SK-N-SH treated with all-trans-retinoic acid at 6 μM for 48 hours (cell line): ENCODE data around the gene FAM174C.

Source experiments
- ATAC-seq: fragments of 200-7000 bp; cut with Tn5 transposase; 3 replicates; pipeline ENCODE4 v1.9.1; 2020; ENCODE audit warnings: mild to moderate bottlenecking, moderate library complexity
- ARNTL ChIP-seq: fragments of 450-650 bp; formaldehyde crosslinking; IDR thresholded peaks from 2 replicates; pipeline ENCODE4 v1.5.0; 2020; ENCODE audit warnings: low read depth, mild to moderate bottlenecking, moderate library complexity, borderline replicate concordance
- BACH2 ChIP-seq: fragments of 250-450 bp; sonication (Bioruptor Pico); IDR thresholded peaks from 2 replicates; pipeline ENCODE4 v1.9.0; 2021; ENCODE audit warnings: mild to moderate bottlenecking, borderline replicate concordance
- CSDC2 ChIP-seq: fragments of 250-450 bp; sonication (Bioruptor Pico); IDR thresholded peaks from 2 replicates; pipeline ENCODE4 v1.5.0; 2020; ENCODE audit warnings: mild to moderate bottlenecking, moderate library complexity
- ESRRG ChIP-seq: fragments of 250-450 bp; sonication (Bioruptor Pico); IDR thresholded peaks from 2 replicates; pipeline ENCODE4 v1.6.1; 2021; ENCODE audit warnings: mild to moderate bottlenecking
- GLIS3 ChIP-seq: fragments of 250-450 bp; sonication (Bioruptor Pico); IDR thresholded peaks from 2 replicates; pipeline ENCODE4 v1.5.0; 2020; ENCODE audit warnings: mild to moderate bottlenecking, moderate library complexity
- ISL1 ChIP-seq: fragments of 250-450 bp; sonication (Bioruptor Pico); IDR thresholded peaks from 2 replicates; pipeline ENCODE4 v2.1.2; 2022; ENCODE audit warnings: mild to moderate bottlenecking, moderate library complexity
- OSR1 ChIP-seq: fragments of 250-450 bp; sonication (Bioruptor Pico); IDR thresholded peaks from 2 replicates; pipeline ENCODE4 v1.8.0; 2022; ENCODE audit warnings: moderate library complexity, mild to moderate bottlenecking, inconsistent platforms
- RARB ChIP-seq: fragments of 250-450 bp; sonication (Bioruptor Pico); IDR thresholded peaks from 2 replicates; pipeline ENCODE4 v1.8.0; 2021; ENCODE audit warnings: mild to moderate bottlenecking, moderate library complexity
- SNAI2 ChIP-seq: fragments of 250-450 bp; sonication (Bioruptor Pico); IDR thresholded peaks from 2 replicates; pipeline ENCODE4 v1.5.0; 2020; ENCODE audit warnings: mild to moderate bottlenecking, moderate library complexity
- TCF4 ChIP-seq: fragments of 250-450 bp; sonication (Bioruptor Pico); IDR thresholded peaks from 2 replicates; pipeline ENCODE4 v1.8.0; 2021; ENCODE audit warnings: mild to moderate bottlenecking, moderate library complexity, borderline replicate concordance
- TOX ChIP-seq: fragments of 250-450 bp; sonication (Bioruptor Pico); IDR thresholded peaks from 2 replicates; pipeline ENCODE4 v1.8.0; 2021; ENCODE audit warnings: mild to moderate bottlenecking, moderate library complexity, borderline replicate concordance
- ZC3H10 ChIP-seq: fragments of 250-450 bp; sonication (Bioruptor Pico); IDR thresholded peaks from 2 replicates; pipeline ENCODE4 v1.5.1; 2021; ENCODE audit warnings: mild to moderate bottlenecking, moderate library complexity
- ZNF70 ChIP-seq: fragments of 450-650 bp; formaldehyde crosslinking; IDR thresholded peaks from 2 replicates; pipeline ENCODE4 v1.5.0; 2020; ENCODE audit warnings: mild to moderate bottlenecking, moderate library complexity
- ZNF8 ChIP-seq: fragments of 450-650 bp; formaldehyde crosslinking; IDR thresholded peaks from 2 replicates; pipeline ENCODE4 v1.5.0; 2020; ENCODE audit warnings: mild to moderate bottlenecking, moderate library complexity
- TF ChIP-seq, protein P1 (sequence below): fragments of 250-450 bp; sonication (Bioruptor Pico); IDR thresholded peaks from 2 replicates; pipeline ENCODE4 v1.5.0; 2020; ENCODE audit warnings: mild to moderate bottlenecking, moderate library complexity
- TF ChIP-seq, protein P2 (sequence below): fragments of 250-450 bp; sonication (Bioruptor Pico); IDR thresholded peaks from 2 replicates; pipeline ENCODE4 v1.8.0; 2020; ENCODE audit warnings: mild to moderate bottlenecking, moderate library complexity, borderline replicate concordance
- TF ChIP-seq, protein P3 (sequence below): fragments of 250-450 bp; sonication (Bioruptor Pico); IDR thresholded peaks from 2 replicates; pipeline ENCODE4 v1.5.1; 2020; ENCODE audit warnings: low read depth, mild to moderate bottlenecking, moderate library complexity
- TF ChIP-seq, protein P4 (sequence below): fragments of 250-450 bp; sonication (Bioruptor Pico); IDR thresholded peaks from 2 replicates; pipeline ENCODE4 v1.8.0; 2021; ENCODE audit warnings: low read depth, mild to moderate bottlenecking, moderate library complexity, borderline replicate concordance
- TF ChIP-seq, protein P5 (sequence below): fragments of 250-450 bp; sonication (Bioruptor Pico); IDR thresholded peaks from 2 replicates; pipeline ENCODE4 v1.5.1; 2021; ENCODE audit warnings: mild to moderate bottlenecking, moderate library complexity

Gene FAM174C

GRCh38 chr19:1288833-1289685 is 13.7 kb downstream of the FAM174C start:
- TF ChIP-seq ZNF70 (CRISPR knock-in tag) (no peak), RARB (CRISPR knock-in tag) (no peak), ISL1 (no peak), TCF4 (CRISPR knock-in tag) (no peak), CSDC2 (no peak)
- TF ChIP-seq, protein P1, sequence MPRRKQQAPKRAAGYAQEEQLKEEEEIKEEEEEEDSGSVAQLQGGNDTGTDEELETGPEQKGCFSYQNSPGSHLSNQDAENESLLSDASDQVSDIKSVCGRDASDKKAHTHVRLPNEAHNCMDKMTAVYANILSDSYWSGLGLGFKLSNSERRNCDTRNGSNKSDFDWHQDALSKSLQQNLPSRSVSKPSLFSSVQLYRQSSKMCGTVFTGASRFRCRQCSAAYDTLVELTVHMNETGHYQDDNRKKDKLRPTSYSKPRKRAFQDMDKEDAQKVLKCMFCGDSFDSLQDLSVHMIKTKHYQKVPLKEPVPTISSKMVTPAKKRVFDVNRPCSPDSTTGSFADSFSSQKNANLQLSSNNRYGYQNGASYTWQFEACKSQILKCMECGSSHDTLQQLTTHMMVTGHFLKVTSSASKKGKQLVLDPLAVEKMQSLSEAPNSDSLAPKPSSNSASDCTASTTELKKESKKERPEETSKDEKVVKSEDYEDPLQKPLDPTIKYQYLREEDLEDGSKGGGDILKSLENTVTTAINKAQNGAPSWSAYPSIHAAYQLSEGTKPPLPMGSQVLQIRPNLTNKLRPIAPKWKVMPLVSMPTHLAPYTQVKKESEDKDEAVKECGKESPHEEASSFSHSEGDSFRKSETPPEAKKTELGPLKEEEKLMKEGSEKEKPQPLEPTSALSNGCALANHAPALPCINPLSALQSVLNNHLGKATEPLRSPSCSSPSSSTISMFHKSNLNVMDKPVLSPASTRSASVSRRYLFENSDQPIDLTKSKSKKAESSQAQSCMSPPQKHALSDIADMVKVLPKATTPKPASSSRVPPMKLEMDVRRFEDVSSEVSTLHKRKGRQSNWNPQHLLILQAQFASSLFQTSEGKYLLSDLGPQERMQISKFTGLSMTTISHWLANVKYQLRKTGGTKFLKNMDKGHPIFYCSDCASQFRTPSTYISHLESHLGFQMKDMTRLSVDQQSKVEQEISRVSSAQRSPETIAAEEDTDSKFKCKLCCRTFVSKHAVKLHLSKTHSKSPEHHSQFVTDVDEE (CRISPR knock-in tag): no peak
- TF ChIP-seq, protein P2, sequence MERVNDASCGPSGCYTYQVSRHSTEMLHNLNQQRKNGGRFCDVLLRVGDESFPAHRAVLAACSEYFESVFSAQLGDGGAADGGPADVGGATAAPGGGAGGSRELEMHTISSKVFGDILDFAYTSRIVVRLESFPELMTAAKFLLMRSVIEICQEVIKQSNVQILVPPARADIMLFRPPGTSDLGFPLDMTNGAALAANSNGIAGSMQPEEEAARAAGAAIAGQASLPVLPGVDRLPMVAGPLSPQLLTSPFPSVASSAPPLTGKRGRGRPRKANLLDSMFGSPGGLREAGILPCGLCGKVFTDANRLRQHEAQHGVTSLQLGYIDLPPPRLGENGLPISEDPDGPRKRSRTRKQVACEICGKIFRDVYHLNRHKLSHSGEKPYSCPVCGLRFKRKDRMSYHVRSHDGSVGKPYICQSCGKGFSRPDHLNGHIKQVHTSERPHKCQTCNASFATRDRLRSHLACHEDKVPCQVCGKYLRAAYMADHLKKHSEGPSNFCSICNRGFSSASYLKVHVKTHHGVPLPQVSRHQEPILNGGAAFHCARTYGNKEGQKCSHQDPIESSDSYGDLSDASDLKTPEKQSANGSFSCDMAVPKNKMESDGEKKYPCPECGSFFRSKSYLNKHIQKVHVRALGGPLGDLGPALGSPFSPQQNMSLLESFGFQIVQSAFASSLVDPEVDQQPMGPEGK: no peak
- no peak for ATAC-seq

GRCh38 chr19:1289686-1290025 is 14.3 kb downstream of the FAM174C start:
- no peak for ATAC-seq
- TF ChIP-seq, protein P3, sequence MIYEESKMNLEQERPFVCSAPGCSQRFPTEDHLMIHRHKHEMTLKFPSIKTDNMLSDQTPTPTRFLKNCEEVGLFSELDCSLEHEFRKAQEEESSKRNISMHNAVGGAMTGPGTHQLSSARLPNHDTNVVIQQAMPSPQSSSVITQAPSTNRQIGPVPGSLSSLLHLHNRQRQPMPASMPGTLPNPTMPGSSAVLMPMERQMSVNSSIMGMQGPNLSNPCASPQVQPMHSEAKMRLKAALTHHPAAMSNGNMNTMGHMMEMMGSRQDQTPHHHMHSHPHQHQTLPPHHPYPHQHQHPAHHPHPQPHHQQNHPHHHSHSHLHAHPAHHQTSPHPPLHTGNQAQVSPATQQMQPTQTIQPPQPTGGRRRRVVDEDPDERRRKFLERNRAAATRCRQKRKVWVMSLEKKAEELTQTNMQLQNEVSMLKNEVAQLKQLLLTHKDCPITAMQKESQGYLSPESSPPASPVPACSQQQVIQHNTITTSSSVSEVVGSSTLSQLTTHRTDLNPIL (CRISPR knock-in tag): no peak
- TF ChIP-seq BACH2 (CRISPR knock-in tag): no peak
- TF ChIP-seq RARB (CRISPR knock-in tag): no peak
- TF ChIP-seq GLIS3 (CRISPR knock-in tag): no peak
- TF ChIP-seq, protein P4, sequence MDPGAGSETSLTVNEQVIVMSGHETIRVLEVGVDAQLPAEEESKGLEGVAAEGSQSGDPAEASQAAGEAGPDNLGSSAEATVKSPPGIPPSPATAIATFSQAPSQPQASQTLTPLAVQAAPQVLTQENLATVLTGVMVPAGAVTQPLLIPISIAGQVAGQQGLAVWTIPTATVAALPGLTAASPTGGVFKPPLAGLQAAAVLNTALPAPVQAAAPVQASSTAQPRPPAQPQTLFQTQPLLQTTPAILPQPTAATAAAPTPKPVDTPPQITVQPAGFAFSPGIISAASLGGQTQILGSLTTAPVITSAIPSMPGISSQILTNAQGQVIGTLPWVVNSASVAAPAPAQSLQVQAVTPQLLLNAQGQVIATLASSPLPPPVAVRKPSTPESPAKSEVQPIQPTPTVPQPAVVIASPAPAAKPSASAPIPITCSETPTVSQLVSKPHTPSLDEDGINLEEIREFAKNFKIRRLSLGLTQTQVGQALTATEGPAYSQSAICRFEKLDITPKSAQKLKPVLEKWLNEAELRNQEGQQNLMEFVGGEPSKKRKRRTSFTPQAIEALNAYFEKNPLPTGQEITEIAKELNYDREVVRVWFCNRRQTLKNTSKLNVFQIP: no peak
- TF ChIP-seq SNAI2: no peak
- TF ChIP-seq CSDC2: no peak
- no peak for TF ChIP-seq ZC3H10 (CRISPR knock-in tag)
- no peak for TF ChIP-seq ZNF8 (CRISPR knock-in tag)
- TF ChIP-seq ZNF70 (CRISPR knock-in tag): no peak
- no peak for TF ChIP-seq TOX (CRISPR knock-in tag)
- TF ChIP-seq ISL1: no peak
- no peak for TF ChIP-seq ARNTL (CRISPR knock-in tag)
- TF ChIP-seq, all 23 proteins: peak for 0

DNA sequence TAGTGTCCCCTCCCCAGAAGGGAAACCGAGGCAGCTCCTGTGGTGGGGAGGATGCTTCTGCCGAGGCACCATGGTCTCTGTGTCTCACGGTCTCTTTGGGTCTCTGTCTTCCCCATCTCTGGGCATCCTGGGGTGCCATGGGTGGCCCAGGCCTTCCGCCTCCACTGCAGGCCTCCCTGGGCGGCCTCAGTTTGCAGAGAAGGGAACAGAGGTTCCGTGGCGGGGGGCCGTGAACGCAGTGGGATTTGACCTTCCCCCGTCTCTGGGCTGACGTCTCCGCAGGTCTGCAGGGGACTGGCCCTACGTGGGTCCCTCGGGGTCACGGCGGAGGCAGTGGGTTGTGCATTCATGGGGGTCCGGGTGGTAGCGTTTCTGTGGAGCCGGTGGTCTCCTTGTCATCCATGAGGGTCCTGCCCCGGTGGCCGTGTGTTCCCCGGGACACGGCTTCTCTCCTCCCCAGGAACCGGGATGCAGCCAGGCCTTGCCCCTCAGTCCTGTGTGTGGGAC is 14.9 kb downstream of the FAM174C start:
- ATAC-seq: no peak
- TF ChIP-seq, protein P5, sequence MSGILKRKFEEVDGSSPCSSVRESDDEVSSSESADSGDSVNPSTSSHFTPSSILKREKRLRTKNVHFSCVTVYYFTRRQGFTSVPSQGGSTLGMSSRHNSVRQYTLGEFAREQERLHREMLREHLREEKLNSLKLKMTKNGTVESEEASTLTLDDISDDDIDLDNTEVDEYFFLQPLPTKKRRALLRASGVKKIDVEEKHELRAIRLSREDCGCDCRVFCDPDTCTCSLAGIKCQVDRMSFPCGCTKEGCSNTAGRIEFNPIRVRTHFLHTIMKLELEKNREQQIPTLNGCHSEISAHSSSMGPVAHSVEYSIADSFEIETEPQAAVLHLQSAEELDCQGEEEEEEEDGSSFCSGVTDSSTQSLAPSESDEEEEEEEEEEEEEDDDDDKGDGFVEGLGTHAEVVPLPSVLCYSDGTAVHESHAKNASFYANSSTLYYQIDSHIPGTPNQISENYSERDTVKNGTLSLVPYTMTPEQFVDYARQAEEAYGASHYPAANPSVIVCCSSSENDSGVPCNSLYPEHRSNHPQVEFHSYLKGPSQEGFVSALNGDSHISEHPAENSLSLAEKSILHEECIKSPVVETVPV (CRISPR knock-in tag): no peak
- TF ChIP-seq, protein P4: no peak
- TF ChIP-seq ARNTL (CRISPR knock-in tag) (no peak), OSR1 (CRISPR knock-in tag) (no peak), TCF4 (CRISPR knock-in tag) (no peak), ESRRG (CRISPR knock-in tag) (no peak), TOX (CRISPR knock-in tag) (no peak), CSDC2 (no peak)
